Mesenchymal stem cell (in vitro differentiated cells and primary cell): Measurements from ENCODE around the gene SNRPE.

ENCODE experiments used
- DNase-seq: peaks from one replicate; pipeline ENCODE4 v3.0.0-alpha.2; 2013
- H2AFZ ChIP-seq: one replicate; pipeline ENCODE4 v1.6.1; 2013; ENCODE audit warnings: low read depth, mild to moderate bottlenecking, control low read depth, inconsistent platforms, low read length, moderate library complexity
- H2AK5ac ChIP-seq: 2 replicates; pipeline ENCODE4 v1.6.1; 2013; ENCODE audit warnings: low read length, moderate library complexity, mild to moderate bottlenecking, inconsistent platforms; ENCODE audit not compliant: severe bottlenecking
- H2BK120ac ChIP-seq: one replicate; pipeline ENCODE4 v1.6.1; 2013; ENCODE audit warnings: low read depth, mild to moderate bottlenecking, inconsistent platforms, low read length, moderate library complexity
- H2BK12ac ChIP-seq, 2 experiments: one replicate each; pipeline ENCODE4 v1.6.1; 2013; ENCODE audit warnings: inconsistent platforms in 2 of 2, low read length in 2 of 2, mild to moderate bottlenecking in 2 of 2, moderate library complexity in 2 of 2, control low read depth in 1 of 2
- H2BK15ac ChIP-seq: one replicate; pipeline ENCODE4 v1.6.1; 2013; ENCODE audit warnings: mild to moderate bottlenecking, low read depth, inconsistent platforms; ENCODE audit not compliant: poor library complexity, severe bottlenecking
- H2BK5ac ChIP-seq: 2 replicates; pipeline ENCODE4 v1.6.1; 2013; ENCODE audit warnings: low read depth, mild to moderate bottlenecking, low read length, control low read depth, inconsistent platforms; ENCODE audit not compliant: poor library complexity, severe bottlenecking
- H3K14ac ChIP-seq, 2 experiments: one replicate each; pipeline ENCODE4 v1.6.1; 2013; ENCODE audit warnings: inconsistent platforms in 2 of 2, low read length in 2 of 2, control low read depth in 1 of 2, mild to moderate bottlenecking in 1 of 2, moderate library complexity in 1 of 2
- H3K18ac ChIP-seq, 2 experiments: one replicate each; pipeline ENCODE4 v1.6.1; 2013; ENCODE audit warnings: inconsistent platforms in 2 of 2, low read length in 2 of 2, control low read depth in 1 of 2, low read depth in 1 of 2, mild to moderate bottlenecking in 1 of 2
- H3K23ac ChIP-seq, 2 experiments: one replicate each; pipeline ENCODE4 v1.6.1; 2013; ENCODE audit warnings: inconsistent platforms in 2 of 2, low read length in 2 of 2, mild to moderate bottlenecking in 2 of 2, moderate library complexity in 2 of 2, control low read depth in 1 of 2
- H3K27ac ChIP-seq: 2 replicates; pipeline ENCODE4 v1.5.1; 2013; ENCODE audit warnings: mild to moderate bottlenecking, moderate library complexity, low read length, control low read depth, inconsistent platforms; ENCODE audit not compliant: poor library complexity, severe bottlenecking
- H3K27me3 ChIP-seq, 2 experiments: 2 replicates each; pipeline versions ENCODE4 v1.6.1 to v1.7.0; 2013; ENCODE audit warnings: low read length in 2 of 2, mild to moderate bottlenecking in 2 of 2, moderate library complexity in 2 of 2, control low read depth in 1 of 2, inconsistent platforms in 1 of 2; ENCODE audit not compliant: control insufficient read depth in 1 of 2, insufficient read depth in 1 of 2
- H3K36me3 ChIP-seq, 2 experiments: 2 replicates each; pipeline versions ENCODE4 v1.6.1 to v1.7.0; 2013; ENCODE audit warnings: low read length in 2 of 2, control low read depth in 1 of 2, inconsistent platforms in 1 of 2, low read depth in 1 of 2, mild to moderate bottlenecking in 1 of 2; ENCODE audit not compliant: insufficient read depth in 2 of 2, control insufficient read depth in 1 of 2
- H3K4ac ChIP-seq, 2 experiments: one replicate each; pipeline ENCODE4 v1.6.1; 2013; ENCODE audit warnings: inconsistent platforms in 2 of 2, low read length in 2 of 2, mild to moderate bottlenecking in 2 of 2, moderate library complexity in 2 of 2, control low read depth in 1 of 2, low read depth in 1 of 2
- H3K4me1 ChIP-seq: 2 replicates; pipeline ENCODE4 v1.6.1; 2013; ENCODE audit warnings: low read depth, low read length, control low read depth; ENCODE audit not compliant: control insufficient read depth, insufficient read depth
- H3K4me2 ChIP-seq: 2 replicates; pipeline ENCODE4 v1.6.1; 2013; ENCODE audit warnings: low read length, mild to moderate bottlenecking, inconsistent platforms; ENCODE audit not compliant: poor library complexity, severe bottlenecking
- H3K4me3 ChIP-seq, 2 experiments: 2 replicates each; pipeline versions ENCODE4 v1.5.1 to v1.7.0; 2013; ENCODE audit warnings: low read length in 2 of 2, mild to moderate bottlenecking in 2 of 2, control low read depth in 1 of 2, low read depth in 1 of 2; ENCODE audit not compliant: insufficient read depth in 1 of 2
- H3K79me1 ChIP-seq: replicated peaks from 2 replicates; pipeline ENCODE4 v1.6.1; 2013; ENCODE audit warnings: mild to moderate bottlenecking, control low read depth, low read length, inconsistent platforms; ENCODE audit not compliant: poor library complexity, severe bottlenecking
- H3K9ac ChIP-seq: 2 replicates; pipeline ENCODE4 v1.7.0; 2013; ENCODE audit warnings: mild to moderate bottlenecking, low read length, moderate library complexity
- H3K9me3 ChIP-seq: 2 replicates; pipeline ENCODE4 v1.7.0; 2013; ENCODE audit warnings: mild to moderate bottlenecking, low read length; ENCODE audit not compliant: control insufficient read depth
- H4K8ac ChIP-seq: one replicate; pipeline ENCODE4 v1.6.1; 2013; ENCODE audit warnings: inconsistent platforms, mild to moderate bottlenecking, low read length, moderate library complexity
- H4K91ac ChIP-seq: one replicate; pipeline ENCODE4 v1.6.1; 2013; ENCODE audit warnings: mild to moderate bottlenecking, low read length, inconsistent platforms
- WGBS: methylation state at CpG from one replicate; pipeline ENCODE4 v1.1.7; 2013; ENCODE audit warnings: mixed read lengths; 5-methylcytosine and 5-hydroxymethylcytosine counted together

SNRPE gene

DNA sequence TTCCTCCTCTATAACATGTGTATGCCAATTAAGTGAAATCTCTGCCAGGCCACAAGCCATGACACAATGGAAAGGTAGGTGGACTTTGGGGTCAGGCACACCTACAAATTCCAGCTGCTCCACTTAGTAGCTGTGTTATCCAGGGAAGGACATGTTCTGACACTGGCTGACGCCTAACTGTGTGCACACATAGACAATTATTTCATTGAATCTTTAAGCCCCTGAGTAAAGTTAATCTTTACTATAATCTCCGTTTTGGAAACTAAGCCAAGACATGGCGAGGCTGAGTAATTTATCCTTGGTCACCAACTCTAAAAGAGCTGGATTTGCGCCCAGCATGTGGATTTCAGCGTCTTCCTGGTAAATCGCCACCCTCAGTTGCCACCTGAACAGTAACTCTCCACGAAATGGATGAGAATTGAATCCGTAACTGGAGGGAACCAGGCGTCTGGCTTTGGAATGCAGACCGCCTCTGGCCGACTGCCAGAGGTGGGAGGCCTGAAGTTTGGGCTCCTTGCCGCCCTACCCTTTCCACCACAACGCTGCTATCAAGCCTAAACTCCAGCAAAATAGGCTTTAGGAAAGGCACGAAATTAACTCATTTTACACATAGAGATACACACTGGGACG lies 888 bp upstream of the SNRPE start:
- no peak overlapping the region for H3K4me2 ChIP-seq
- H3K4me1 ChIP-seq: peaks cover 12% of the 10 kb centered on the region
- peak overlapping the region in 1 of 2 experiments; percentile 98 for H3K4me3 ChIP-seq
- H2AK5ac ChIP-seq: no peak overlapping the region
- H2AFZ ChIP-seq: no peak overlapping the region
- H2BK120ac ChIP-seq: no peak overlapping the region
- H2BK15ac ChIP-seq: no peak overlapping the region
- H3K23ac ChIP-seq: no peak overlapping the region
- H3K9ac ChIP-seq: peak overlapping the region; percentile 96
- no peak overlapping the region for H2BK5ac ChIP-seq
- no peak overlapping the region for H3K18ac ChIP-seq
- H3K9me3 ChIP-seq: no peaks in the 10 kb centered on the region
- H3K27me3 ChIP-seq: no peaks in the 10 kb centered on the region
- no peak overlapping the region for H3K14ac ChIP-seq
- H3K79me1 ChIP-seq: peaks cover 4% of the 10 kb centered on the region
- no peak for DNase-seq
- H3K27ac ChIP-seq: peak overlapping the region; percentile 5
- no peak overlapping the region for H4K91ac ChIP-seq
- peaks cover 5 to 36% of the 10 kb centered on the region in 2 experiments for H3K36me3 ChIP-seq
- no peak overlapping the region for H2BK12ac ChIP-seq
- no peak overlapping the region for H3K4ac ChIP-seq
- WGBS: 94% methylated on average over 15 of the region's 15 CpGs
- peak overlapping the region; percentile 59 for H4K8ac ChIP-seq

- H3K4ac ChIP-seq: no peak overlapping the region
- no peak overlapping the region for H3K27ac ChIP-seq
- H2BK12ac ChIP-seq: no peak overlapping the region
- H4K8ac ChIP-seq: no peak overlapping the region
- H2BK5ac ChIP-seq: no peak overlapping the region
- no peak overlapping the region for H3K14ac ChIP-seq
- H3K4me3 ChIP-seq: no peak overlapping the region
- H3K23ac ChIP-seq: no peak overlapping the region
- no peak for DNase-seq
- H2AK5ac ChIP-seq: no peak overlapping the region
- peaks cover 15% of the 10 kb centered on the region for H3K79me1 ChIP-seq
- no peak overlapping the region for H3K4me2 ChIP-seq
- no peaks in the 10 kb centered on the region for H3K9me3 ChIP-seq
- H3K4me1 ChIP-seq: peaks cover 3% of the 10 kb centered on the region
- H2BK120ac ChIP-seq: no peak overlapping the region
- no peak overlapping the region for H2BK15ac ChIP-seq
- no peak overlapping the region for H2AFZ ChIP-seq
- no peak overlapping the region for H4K91ac ChIP-seq
- WGBS: 96% methylated on average over 3 of the region's 5 CpGs
- H3K18ac ChIP-seq: no peak overlapping the region
- no peaks in the 10 kb centered on the region for H3K27me3 ChIP-seq
- H3K9ac ChIP-seq: no peak overlapping the region
- peaks cover 22 to 81% of the 10 kb centered on the region in 2 experiments for H3K36me3 ChIP-seq
Observed at GRCh38 chr1:203867802-203868201, 6.4 kb downstream of the SNRPE start.

DNA sequence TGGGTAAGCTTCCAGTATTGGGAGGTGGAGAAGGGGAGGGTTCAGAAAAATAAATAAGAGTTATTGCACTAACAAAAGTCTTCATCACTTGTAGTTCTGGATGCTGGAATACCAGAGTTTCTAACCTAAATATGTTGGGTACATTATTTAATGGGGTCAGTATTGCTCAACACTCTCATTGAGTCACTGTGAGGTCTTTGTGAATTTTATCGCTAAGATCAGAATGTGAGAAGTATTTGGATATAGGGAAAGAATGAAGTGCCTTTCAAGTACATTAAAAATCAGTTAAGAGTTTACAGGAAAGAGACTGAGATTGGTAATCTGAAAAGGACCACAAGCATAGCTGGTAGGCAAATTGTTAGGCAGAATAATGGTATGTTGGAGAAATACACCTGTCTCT lies 8.8 kb downstream of the SNRPE start:
- no peak overlapping the region for H3K4me3 ChIP-seq
- no peak overlapping the region for H2BK5ac ChIP-seq
- H3K9ac ChIP-seq: no peak overlapping the region
- no peak overlapping the region for H4K8ac ChIP-seq
- H4K91ac ChIP-seq: no peak overlapping the region
- H3K4ac ChIP-seq: no peak overlapping the region
- H2AK5ac ChIP-seq: no peak overlapping the region
- H3K36me3 ChIP-seq: peaks cover 32 to 74% of the 10 kb centered on the region in 2 experiments
- no peak overlapping the region for H3K14ac ChIP-seq
- H3K18ac ChIP-seq: no peak overlapping the region
- H2BK12ac ChIP-seq: no peak overlapping the region
- H2AFZ ChIP-seq: no peak overlapping the region
- no peak overlapping the region for H2BK15ac ChIP-seq
- H2BK120ac ChIP-seq: no peak overlapping the region
- H3K27me3 ChIP-seq: no peaks in the 10 kb centered on the region
- no peak overlapping the region for H3K23ac ChIP-seq
- H3K4me2 ChIP-seq: no peak overlapping the region
- no peak overlapping the region for H3K27ac ChIP-seq
- H3K79me1 ChIP-seq: peaks cover 17% of the 10 kb centered on the region
- no peaks in the 10 kb centered on the region for H3K4me1 ChIP-seq
- no peaks in the 10 kb centered on the region for H3K9me3 ChIP-seq
- 91% methylated on average over 1 of the region's 1 CpG for WGBS
- DNase-seq: no peak

DNA sequence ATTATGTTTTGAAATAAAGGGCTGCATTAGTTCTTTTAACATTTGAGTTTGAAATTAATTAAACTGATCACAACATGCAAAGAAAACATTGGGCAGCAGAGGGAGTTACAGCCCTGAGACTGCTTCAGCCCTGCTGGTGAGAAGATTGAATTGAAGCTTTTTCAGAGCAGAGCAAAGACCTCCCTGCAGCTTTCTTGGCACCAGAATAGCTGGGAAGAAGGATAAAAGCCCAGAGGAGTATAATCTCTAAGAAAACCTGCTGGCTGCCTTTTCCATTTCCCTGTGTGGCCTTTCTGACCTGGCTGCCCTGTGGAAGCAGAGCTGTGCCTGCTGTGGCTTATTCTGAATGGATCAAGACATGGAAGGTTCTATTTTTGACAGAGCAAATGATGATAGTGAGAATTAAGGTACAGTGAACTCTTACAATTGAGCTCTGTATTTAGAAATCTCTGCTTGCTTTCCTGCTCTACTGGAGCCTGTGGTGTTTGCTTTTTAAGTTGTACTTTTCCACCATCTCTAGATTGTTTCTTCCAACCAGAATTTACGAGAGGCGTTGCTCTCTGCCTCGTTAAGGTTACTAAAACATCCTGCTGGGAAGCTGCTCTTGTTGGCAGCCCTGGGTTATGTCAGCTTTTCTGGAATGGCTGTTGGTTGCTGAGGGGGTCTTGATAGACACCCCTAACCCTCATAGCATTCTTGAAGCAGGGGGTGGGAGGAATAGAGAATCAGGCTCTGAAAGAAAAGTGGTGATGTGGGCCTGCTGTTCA lies 9.9 kb downstream of the SNRPE start:
- Histone ChIP-seq H2BK12ac (no peak overlapping the region), H3K4me3 (no peak overlapping the region), H3K9ac (no peak overlapping the region), H3K4ac (no peak overlapping the region), H3K36me3 (peaks cover 24 to 64% of the 10 kb centered on the region in 2 experiments), H3K4me1 (no peaks in the 10 kb centered on the region), H2AFZ (no peak overlapping the region), H3K27me3 (no peaks in the 10 kb centered on the region), H4K91ac (no peak overlapping the region), H2BK120ac (no peak overlapping the region), H2AK5ac (no peak overlapping the region), H3K79me1 (peaks cover 13% of the 10 kb centered on the region), H2BK5ac (no peak overlapping the region), H3K27ac (no peak overlapping the region), H3K18ac (no peak overlapping the region), H3K9me3 (no peaks in the 10 kb centered on the region), H3K23ac (no peak overlapping the region), H3K4me2 (no peak overlapping the region), H2BK15ac (no peak overlapping the region), H3K14ac (no peak overlapping the region), H4K8ac (no peak overlapping the region)
- peak; percentile 81 for DNase-seq
- WGBS: 62% methylated on average over 3 of the region's 3 CpGs
